ENCODE data around the gene SFSWAP. TPM values are rescaled to one million over a fixed set of nuclear protein-coding genes. Genes with fewer than 3 reads are reported as not detected.

The SFSWAP gene
- total RNA-seq, 1 donor from 2014 or later, result 15.9 TPM

GRCh38 chr12:131786331-131786730 lies 75.4 kb downstream of the SFSWAP start:
- no peak for DNase-seq (ENCODE audit: low read depth in 2 of 2)

- DNase-seq (ENCODE audit: low read depth in 2 of 2), result no peak
These were observed 76.3 kb downstream of the SFSWAP start for GRCh38 chr12:131787143-131787660.

GRCh38 chr12:131788070-131788469 lies 77.2 kb downstream of the SFSWAP start:
- no peak for DNase-seq (ENCODE audit: low read depth in 2 of 2)

GRCh38 chr12:131789638-131790037 lies 78.7 kb downstream of the SFSWAP start:
- DNase-seq (ENCODE audit: low read depth in 2 of 2), result no peak

DNA sequence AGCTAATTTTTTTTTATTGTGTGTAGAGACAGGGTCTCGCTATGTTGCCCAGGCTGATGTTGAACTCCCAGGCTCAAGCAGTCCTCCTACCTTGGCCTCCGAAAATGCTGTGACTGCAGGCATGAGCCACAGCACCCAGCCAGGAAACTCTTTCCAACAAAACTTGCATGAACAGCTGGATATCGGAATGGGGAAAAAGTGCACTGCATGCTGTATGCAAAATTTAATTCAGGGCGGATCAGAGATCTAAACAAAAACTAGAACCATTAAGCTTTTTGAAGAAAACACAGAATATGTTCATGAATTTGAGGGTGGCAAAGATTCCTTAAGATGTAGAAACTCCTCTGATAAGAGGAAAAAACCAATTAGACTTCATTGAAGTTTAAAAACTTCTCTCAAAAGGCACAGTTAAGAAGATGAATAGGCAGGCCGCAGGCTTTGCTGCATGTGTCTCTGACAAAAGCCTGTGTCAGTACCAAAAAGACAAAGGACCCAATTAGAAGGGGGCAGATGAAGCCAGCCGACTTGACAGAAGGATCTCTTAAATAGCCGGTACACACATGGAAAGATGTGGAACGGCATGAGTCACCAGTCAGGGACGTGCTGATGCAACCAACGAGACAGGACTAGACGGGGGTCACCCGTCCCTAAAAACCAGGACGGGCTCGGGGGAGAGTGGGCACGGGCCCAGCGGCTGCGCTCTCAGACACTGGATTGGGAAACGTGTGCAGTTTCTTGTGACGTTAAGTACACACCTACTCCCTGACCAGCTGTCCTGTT lies 82.5 kb downstream of the SFSWAP start:
- DNase-seq (ENCODE audit: low read depth in 2 of 2), result no peak

- no peak for DNase-seq (ENCODE audit: low read depth in 2 of 2)
These were observed 83.2 kb downstream of the SFSWAP start for GRCh38 chr12:131794061-131794460.

DNA sequence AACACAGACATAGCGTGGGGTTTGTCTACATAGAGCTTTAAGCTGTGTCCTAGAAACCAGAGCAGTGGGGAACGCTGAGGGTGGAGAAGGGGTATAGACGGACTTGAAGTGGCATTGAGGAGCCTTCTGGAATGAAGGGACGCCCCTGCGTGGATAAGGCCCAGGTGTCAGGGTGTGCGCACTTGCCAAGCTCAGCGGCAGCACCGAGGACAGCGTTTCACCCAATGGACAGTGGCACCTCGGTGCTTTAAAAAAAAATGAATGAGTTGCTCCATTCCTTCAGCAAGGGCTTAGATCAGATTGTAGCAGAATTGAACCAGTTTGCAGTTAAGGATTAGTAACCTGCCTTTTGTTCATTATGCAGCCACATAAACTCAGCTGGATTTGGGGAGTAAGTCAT lies 83.7 kb downstream of the SFSWAP start:
- no peak for DNase-seq (ENCODE audit: low read depth in 2 of 2)

DNA sequence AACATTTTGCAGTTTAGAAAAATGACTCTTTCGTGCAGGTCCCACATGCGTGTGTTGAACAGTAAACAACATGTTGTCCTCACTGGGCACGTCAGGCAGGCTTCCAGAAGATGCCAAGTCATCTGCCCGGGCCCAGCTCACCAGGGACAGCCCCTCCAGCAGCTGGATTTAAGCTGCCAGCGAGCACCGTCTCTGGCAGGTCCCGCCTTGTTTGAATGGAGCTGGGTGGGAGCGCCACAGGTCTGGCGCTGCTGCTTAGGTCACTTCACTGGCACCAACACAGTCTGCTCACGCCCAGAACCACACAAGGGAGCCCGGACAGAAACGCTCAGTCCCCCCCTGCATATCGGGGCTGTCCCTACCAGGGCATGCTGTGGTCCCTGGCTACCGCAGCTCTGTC lies 84.2 kb downstream of the SFSWAP start:
- DNase-seq (ENCODE audit: low read depth in 2 of 2), result no peak

- DNase-seq (ENCODE audit: low read depth in 2 of 2), result no peak
These were observed 85.0 kb downstream of the SFSWAP start for GRCh38 chr12:131795690-131796410.

DNA sequence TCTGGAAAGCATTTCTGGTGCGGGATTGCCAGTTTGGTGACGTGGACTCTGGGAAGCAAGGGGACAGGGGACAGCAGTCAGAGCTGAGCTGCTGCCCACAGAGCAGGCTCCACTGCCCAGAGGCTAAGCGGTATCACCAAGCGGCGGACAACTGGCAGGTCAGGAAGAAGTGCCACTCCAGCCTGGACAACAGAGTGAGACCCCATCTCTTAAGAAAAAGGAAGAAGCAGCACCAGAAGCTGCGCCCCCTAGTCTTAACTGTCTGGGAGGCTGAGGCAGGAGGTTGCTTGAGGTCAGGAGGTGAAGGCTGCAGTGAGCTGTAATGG lies 85.5 kb downstream of the SFSWAP start:
- no peak for DNase-seq (ENCODE audit: low read depth in 2 of 2)

GRCh38 chr12:131796754-131797587 lies 86.1 kb downstream of the SFSWAP start:
- DNase-seq (ENCODE audit: low read depth in 2 of 2), result no peak

GRCh38 chr12:131797588-131797934 lies 86.7 kb downstream of the SFSWAP start:
- no peak for DNase-seq (ENCODE audit: low read depth in 2 of 2)

DNA sequence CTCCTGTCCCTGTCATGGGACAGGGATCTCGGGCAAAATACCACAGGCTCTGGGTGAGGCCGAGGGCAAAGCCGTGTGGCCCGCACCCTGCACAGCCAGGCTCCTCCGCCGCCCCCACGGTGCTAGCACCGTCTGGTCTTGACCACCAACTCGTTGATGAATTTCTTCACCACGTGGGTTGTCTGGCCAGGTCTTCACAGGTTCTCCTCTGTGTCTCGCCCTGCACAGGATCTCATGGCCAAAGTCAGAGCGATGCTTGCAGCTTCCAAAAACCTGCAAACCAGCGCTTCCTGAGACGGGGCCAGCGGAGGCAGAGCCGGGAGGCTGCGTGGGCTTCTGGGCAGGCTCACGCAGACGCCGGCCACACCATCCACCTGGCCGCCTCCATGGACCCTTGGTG lies 88.3 kb downstream of the SFSWAP start:
- no peak for DNase-seq (ENCODE audit: low read depth in 2 of 2)

DNA sequence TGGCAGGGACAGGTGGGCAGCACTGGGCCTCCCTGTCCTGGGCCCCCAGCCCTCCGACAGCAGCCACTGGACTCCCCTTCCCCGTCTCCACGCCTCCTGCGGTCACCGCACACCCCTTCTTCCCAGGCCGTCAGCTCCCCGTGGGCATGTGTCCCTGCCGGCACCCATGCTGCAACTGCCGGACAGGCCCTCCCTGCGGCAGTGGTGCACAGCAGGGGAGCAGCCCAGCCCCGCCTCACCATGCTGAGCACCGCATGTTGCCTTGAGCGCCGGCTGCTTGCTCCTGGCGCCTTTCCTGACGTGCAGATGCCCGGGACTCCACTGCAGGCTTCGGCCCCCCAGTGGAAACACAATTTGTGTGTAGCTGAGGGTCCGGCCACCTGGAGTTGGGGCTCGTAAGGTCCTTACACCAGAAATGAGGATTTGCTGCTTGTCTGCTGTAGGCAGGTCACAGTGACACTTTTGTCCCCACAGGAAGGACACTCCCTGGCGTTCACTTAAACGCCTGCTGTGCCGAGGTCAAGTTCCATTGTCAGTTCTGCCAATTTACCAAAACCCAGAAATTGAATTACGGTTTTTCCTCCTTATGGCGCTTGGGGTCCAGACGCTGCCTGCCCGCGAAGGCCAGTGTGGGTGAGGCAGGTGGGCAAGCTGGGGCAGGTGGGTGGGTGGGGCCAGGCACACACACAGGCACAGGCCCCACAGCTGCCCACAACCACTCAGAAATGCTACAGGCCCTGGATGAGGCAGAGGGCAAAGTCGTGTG lies 89.1 kb downstream of the SFSWAP start:
- no peak for DNase-seq (ENCODE audit: low read depth in 2 of 2)

DNA sequence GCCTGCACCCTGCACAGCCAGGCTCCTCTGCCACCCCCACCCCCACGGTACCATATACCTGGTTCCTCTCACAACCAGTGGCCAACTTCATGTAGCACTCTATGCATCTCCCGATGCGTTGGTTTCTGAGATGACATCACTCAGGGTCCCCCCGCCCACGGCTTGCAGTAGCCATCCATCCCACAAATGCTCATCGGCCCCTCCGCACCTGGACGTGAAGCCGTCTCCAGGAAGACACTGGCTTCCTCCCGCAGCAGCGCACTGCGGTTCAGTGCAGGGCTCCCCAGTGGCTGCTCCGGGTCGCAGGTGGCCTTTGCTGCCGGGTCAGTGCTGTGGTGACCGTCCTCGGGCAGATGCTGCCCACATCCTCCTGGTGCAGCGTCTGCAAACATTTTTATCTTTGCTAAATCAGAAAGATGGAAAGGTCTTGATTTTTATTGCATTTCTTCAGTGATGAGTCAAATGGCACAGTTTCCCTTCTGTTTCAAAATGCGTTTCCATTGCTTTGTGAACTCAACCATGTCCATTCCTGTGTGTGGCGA lies 89.8 kb downstream of the SFSWAP start:
- no peak for DNase-seq (ENCODE audit: low read depth in 2 of 2)

GRCh38 chr12:131801254-131801866 lies 90.5 kb downstream of the SFSWAP start:
- DNase-seq (ENCODE audit: low read depth in 2 of 2), result no peak

DNA sequence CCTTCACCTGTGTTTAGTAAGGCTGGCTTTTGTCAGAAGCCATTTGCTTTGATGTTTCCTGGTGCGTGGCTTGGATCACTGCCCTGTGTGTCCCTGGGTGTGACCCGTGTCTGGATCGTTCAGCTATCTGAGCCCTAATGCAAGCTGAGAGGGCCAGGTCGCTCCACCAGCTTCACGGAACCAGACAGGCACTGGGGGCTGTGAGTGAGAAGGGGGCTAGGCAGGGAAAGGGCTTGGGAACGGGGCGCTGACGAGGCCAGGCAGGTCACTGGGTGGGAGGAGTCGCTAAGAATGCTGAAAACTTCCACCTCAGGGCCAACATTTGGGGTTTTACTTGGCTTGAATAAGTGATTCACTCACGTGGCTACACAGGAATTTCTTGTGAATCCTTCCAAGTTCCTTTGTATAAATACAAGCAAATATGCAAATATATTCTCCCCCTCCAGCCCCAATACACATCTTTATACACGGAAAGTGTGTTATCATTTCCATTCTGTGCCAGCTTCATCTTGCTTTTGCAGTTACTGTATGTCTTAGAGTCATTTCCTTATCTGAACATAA lies 93.2 kb downstream of the SFSWAP start:
- no peak for DNase-seq (ENCODE audit: low read depth in 2 of 2)

GRCh38 chr12:131805421-131805820 lies 94.5 kb downstream of the SFSWAP start:
- DNase-seq (ENCODE audit: low read depth in 2 of 2), result no peak

- no peak for DNase-seq (ENCODE audit: low read depth in 2 of 2)
These were observed 95.8 kb downstream of the SFSWAP start for GRCh38 chr12:131806674-131807073.

GRCh38 chr12:131808744-131809371 lies 98.0 kb downstream of the SFSWAP start:
- peak in 1 of 2 donors; percentile 59 for DNase-seq (ENCODE audit: low read depth in 2 of 2)
